ENCODE data around the gene EHD1.

DNA sequence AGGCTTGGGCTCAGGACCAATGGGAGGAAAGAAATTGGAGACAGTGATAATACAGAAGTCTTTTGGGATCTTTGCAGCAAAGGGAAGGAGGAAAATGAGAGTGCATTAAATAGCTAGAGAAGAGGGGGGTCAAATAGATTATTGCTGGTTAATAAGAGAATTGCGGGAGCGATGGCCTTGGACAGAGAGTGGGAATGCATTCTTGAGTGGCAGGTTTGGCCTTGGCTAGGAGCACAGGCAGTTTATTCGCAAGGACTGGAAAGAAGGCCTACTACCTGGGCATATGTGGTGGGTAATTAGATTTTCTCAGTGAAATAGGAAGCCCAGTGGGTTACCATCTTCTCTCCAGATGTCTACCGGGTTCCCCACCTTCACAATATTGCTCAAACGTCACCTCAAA is 64.6 kb downstream of the EHD1 start:
- TF ChIP-seq RCOR1 (IDR thresholded peaks at IDR 0.05; ENCODE audit: low read depth, low read length): no peak
- TF ChIP-seq, protein P1, sequence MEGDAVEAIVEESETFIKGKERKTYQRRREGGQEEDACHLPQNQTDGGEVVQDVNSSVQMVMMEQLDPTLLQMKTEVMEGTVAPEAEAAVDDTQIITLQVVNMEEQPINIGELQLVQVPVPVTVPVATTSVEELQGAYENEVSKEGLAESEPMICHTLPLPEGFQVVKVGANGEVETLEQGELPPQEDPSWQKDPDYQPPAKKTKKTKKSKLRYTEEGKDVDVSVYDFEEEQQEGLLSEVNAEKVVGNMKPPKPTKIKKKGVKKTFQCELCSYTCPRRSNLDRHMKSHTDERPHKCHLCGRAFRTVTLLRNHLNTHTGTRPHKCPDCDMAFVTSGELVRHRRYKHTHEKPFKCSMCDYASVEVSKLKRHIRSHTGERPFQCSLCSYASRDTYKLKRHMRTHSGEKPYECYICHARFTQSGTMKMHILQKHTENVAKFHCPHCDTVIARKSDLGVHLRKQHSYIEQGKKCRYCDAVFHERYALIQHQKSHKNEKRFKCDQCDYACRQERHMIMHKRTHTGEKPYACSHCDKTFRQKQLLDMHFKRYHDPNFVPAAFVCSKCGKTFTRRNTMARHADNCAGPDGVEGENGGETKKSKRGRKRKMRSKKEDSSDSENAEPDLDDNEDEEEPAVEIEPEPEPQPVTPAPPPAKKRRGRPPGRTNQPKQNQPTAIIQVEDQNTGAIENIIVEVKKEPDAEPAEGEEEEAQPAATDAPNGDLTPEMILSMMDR (IDR thresholded peaks at IDR 0.05): no peak
- TF ChIP-seq SREBF2 (IDR thresholded peaks at IDR 0.05): no peak
- no peak for TF ChIP-seq RAD21 (conservative IDR thresholded peaks at IDR 0.05 in 1 of 2, IDR thresholded peaks at IDR 0.05 in 1 of 2)
- no peak for TF ChIP-seq NFE2L2 (conservative IDR thresholded peaks at IDR 0.05; ENCODE audit: low read length)
- no peak for TF ChIP-seq ESRRA (IDR thresholded peaks at IDR 0.05; ENCODE audit: borderline replicate concordance, low read length)
- no peak for TF ChIP-seq EP300 (IDR thresholded peaks at IDR 0.05)
- TF ChIP-seq POLR2A (IDR thresholded peaks at IDR 0.05; ENCODE audit: low read length): no peak
- no peak for TF ChIP-seq KDM1A (IDR thresholded peaks at IDR 0.05; ENCODE audit: low read depth)
- TF ChIP-seq, protein P2, sequence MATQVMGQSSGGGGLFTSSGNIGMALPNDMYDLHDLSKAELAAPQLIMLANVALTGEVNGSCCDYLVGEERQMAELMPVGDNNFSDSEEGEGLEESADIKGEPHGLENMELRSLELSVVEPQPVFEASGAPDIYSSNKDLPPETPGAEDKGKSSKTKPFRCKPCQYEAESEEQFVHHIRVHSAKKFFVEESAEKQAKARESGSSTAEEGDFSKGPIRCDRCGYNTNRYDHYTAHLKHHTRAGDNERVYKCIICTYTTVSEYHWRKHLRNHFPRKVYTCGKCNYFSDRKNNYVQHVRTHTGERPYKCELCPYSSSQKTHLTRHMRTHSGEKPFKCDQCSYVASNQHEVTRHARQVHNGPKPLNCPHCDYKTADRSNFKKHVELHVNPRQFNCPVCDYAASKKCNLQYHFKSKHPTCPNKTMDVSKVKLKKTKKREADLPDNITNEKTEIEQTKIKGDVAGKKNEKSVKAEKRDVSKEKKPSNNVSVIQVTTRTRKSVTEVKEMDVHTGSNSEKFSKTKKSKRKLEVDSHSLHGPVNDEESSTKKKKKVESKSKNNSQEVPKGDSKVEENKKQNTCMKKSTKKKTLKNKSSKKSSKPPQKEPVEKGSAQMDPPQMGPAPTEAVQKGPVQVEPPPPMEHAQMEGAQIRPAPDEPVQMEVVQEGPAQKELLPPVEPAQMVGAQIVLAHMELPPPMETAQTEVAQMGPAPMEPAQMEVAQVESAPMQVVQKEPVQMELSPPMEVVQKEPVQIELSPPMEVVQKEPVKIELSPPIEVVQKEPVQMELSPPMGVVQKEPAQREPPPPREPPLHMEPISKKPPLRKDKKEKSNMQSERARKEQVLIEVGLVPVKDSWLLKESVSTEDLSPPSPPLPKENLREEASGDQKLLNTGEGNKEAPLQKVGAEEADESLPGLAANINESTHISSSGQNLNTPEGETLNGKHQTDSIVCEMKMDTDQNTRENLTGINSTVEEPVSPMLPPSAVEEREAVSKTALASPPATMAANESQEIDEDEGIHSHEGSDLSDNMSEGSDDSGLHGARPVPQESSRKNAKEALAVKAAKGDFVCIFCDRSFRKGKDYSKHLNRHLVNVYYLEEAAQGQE (IDR thresholded peaks at IDR 0.05): no peak
- TF ChIP-seq CHD2 (IDR thresholded peaks at IDR 0.05; ENCODE audit: low read length, partially characterized antibody): no peak
- no peak for TF ChIP-seq JUNB (IDR thresholded peaks at IDR 0.05)
- no peak for TF ChIP-seq EHMT2 (IDR thresholded peaks at IDR 0.05; ENCODE audit: low read depth)

Measured in A549 (cell line).